Measurements from ENCODE around the gene KLHL34. TPM values are rescaled to one million over a fixed set of nuclear protein-coding genes. Genes with fewer than 3 reads are reported as not detected.

The KLHL34 gene
- total and polyA plus RNA-seq, 2 of the 13 experiments (the other 11 are each of a cell fraction or from before 2014, with no cell fraction given) = not detected

GRCh38 chrX:21662761-21663160 lies 4.6 kb upstream of the KLHL34 start:
- no peak for FAIRE-seq
- BruUV-seq (replicated peaks) = no TSS peak
- TF ChIP-seq PRPF4 (IDR thresholded peaks at IDR 0.05; ENCODE audit: low read depth, low read length, poor library complexity, severe bottlenecking) = no peak
- TF ChIP-seq STAT5B (CRISPR knock-in tag; IDR thresholded peaks at IDR 0.05) = no peak
- no peak for TF ChIP-seq ATRX (CRISPR knock-in tag; IDR thresholded peaks at IDR 0.05; ENCODE audit: borderline replicate concordance)
- TF ChIP-seq PCBP1 (IDR thresholded peaks at IDR 0.05; ENCODE audit: borderline replicate concordance, low read depth, low read length) = no peak
- no peak for TF ChIP-seq ZHX1 (CRISPR knock-in tag; IDR thresholded peaks at IDR 0.05; ENCODE audit: low read depth)
- TF ChIP-seq NAIF1 (CRISPR knock-in tag; IDR thresholded peaks at IDR 0.05; ENCODE audit: borderline replicate concordance) = no peak
- TF ChIP-seq ZNF556 (CRISPR knock-in tag; IDR thresholded peaks at IDR 0.05; ENCODE audit: borderline replicate concordance) = no peak
- no peak for TF ChIP-seq ZFP91 (CRISPR knock-in tag; IDR thresholded peaks at IDR 0.05; ENCODE audit: borderline replicate concordance)
- no peak for TF ChIP-seq MLLT10 (CRISPR knock-in tag; IDR thresholded peaks at IDR 0.05)
- no peak for TF ChIP-seq HMGXB4 (CRISPR knock-in tag; IDR thresholded peaks at IDR 0.05; ENCODE audit: borderline replicate concordance in 1 of 2, low read depth in 1 of 2)
- TF ChIP-seq SIX1 (CRISPR knock-in tag; IDR thresholded peaks at IDR 0.05; ENCODE audit: borderline replicate concordance) = no peak
- no peak for TF ChIP-seq ATF4 (CRISPR knock-in tag; IDR thresholded peaks at IDR 0.05)
- no peak for TF ChIP-seq TBP (CRISPR knock-in tag; IDR thresholded peaks at IDR 0.05)
- TF ChIP-seq ZIK1 (CRISPR knock-in tag; IDR thresholded peaks at IDR 0.05; ENCODE audit: borderline replicate concordance, low read depth) = no peak
- TF ChIP-seq ZNF317 (CRISPR knock-in tag; IDR thresholded peaks at IDR 0.05) = no peak
- no peak for TF ChIP-seq MAF1 (CRISPR knock-in tag; IDR thresholded peaks at IDR 0.05; ENCODE audit: borderline replicate concordance)
- no peak for TF ChIP-seq MED1 (CRISPR knock-in tag; IDR thresholded peaks at IDR 0.05)

More at GRCh38 chrX:21662761-21663160, 4.6 kb upstream of the KLHL34 start:
- POLR2A ChIA-PET = no interaction called here
- Histone ChIP-seq H3K79me2 (ENCODE audit: insufficient read depth, low read length) (no peaks in the 10 kb centered on the region), H3K9ac (ENCODE audit: insufficient read depth, low read depth, low read length) (no peak overlapping the region), H3K4me1 (ENCODE audit: insufficient read depth, low read length) (no peaks in the 10 kb centered on the region), H3K27ac (ENCODE audit: extremely low read length, insufficient read depth, low read length) (no peak overlapping the region), H3K27me3 (ENCODE audit: control insufficient read depth in 1 of 2, insufficient read depth in 2 of 2, low read length in 2 of 2) (no peaks in the 10 kb centered on the region; a peak in 1 of 5 replicates), H3K36me3 (replicated peaks in 1 of 2; ENCODE audit: control insufficient read depth in 1 of 2, insufficient read depth in 2 of 2, low read length in 2 of 2) (no peaks in the 10 kb centered on the region), H3K4me2 (ENCODE audit: low read depth, low read length) (no peak overlapping the region), H3K4me3 (replicated peaks in 1 of 3; ENCODE audit: insufficient read depth in 1 of 3, low read depth in 2 of 3, low read length in 3 of 3) (no peak overlapping the region), H3K9me3 (ENCODE audit: low read length) (no peaks in the 10 kb centered on the region), H4K20me1 (ENCODE audit: insufficient read depth, low read length) (no peaks in the 10 kb centered on the region), H2AFZ (ENCODE audit: low read length) (no peak overlapping the region)
- CTCF ChIA-PET (ENCODE audit: low intra/inter-chr PET ratio, low total read pairs) = no interaction called here
- no peak for DNase-seq (ENCODE audit: low spot score)
- intact Hi-C loops (cut with micrococcal nuclease; ENCODE audit: unreplicated experiment) (no loop called here), in situ Hi-C loops (cut with HindIII; ENCODE audit: extremely low pct_ligation_motif_present, low pct_unique_long_range_greater_than_20kb) (no loop called here)
- no peak for ATAC-seq
- WGBS (ENCODE audit: low lambda C conversion rate) = 22% methylated on average over 4 of the region's 4 CpGs

All from HepG2 (cell line).